Naive thymus-derived CD4-positive, alpha-beta T cell (primary cell): Measurements from ENCODE around the gene PTCD3. TPM values are rescaled to one million over a fixed set of nuclear protein-coding genes. Genes with fewer than 3 reads are reported as not detected.

ENCODE experiments used
- ATAC-seq: fragments of 150-1000 bp; cut with Tn5 transposase; 2 replicates; pipeline ENCODE4 v1.10.0; 2021; ENCODE audit warnings: mild to moderate bottlenecking, moderate library complexity
- CTCF ChIA-PET: fragments of 350-600 bp; sonication (Branson Sonifier 250); formaldehyde crosslinking; loops from one replicate; lab custom pipeline; 2021; ENCODE audit warnings: antibody characterized with exemption; lab: Charles Lee
- POLR2A ChIA-PET: fragments of 350-600 bp; sonication (Branson Sonifier 250); formaldehyde crosslinking; loops from one replicate; lab custom pipeline; 2021; ENCODE audit warnings: antibody characterized with exemption, inconsistent platforms; lab: Charles Lee
- DNase-seq, 9 donors: peaks; one replicate each; pipeline versions ENCODE4 v3.0.0 to v3.0.0-alpha.2; 2020 to 2022; ENCODE audit warnings: mixed read lengths in 1 of 9
- H3K27ac ChIP-seq: one replicate; pipeline ENCODE4 v1.7.0; 2013; ENCODE audit warnings: mild to moderate bottlenecking, low read depth, low read length, moderate library complexity
- H3K27me3 ChIP-seq, 2 donors: one replicate each; pipeline ENCODE4 v1.7.0; 2013; ENCODE audit warnings: low read length in 2 of 2, mild to moderate bottlenecking in 2 of 2, moderate library complexity in 2 of 2; ENCODE audit not compliant: control insufficient read depth in 2 of 2, insufficient read depth in 2 of 2
- H3K36me3 ChIP-seq, 3 experiments: 1 replicate in 2 of 3; 2 replicates in 1 of 3; pipeline ENCODE4 v1.7.0; 2013; ENCODE audit warnings: low read length in 3 of 3, mild to moderate bottlenecking in 3 of 3, moderate library complexity in 1 of 3; ENCODE audit not compliant: insufficient read depth in 3 of 3, control insufficient read depth in 2 of 3
- H3K4me1 ChIP-seq, 2 donors: one replicate each; pipeline ENCODE4 v1.7.0; 2013; ENCODE audit warnings: low read length in 2 of 2, mild to moderate bottlenecking in 2 of 2, moderate library complexity in 1 of 2; ENCODE audit not compliant: control insufficient read depth in 2 of 2, insufficient read depth in 2 of 2
- H3K4me3 ChIP-seq: 2 replicates; pipeline ENCODE4 v1.7.0; 2013; ENCODE audit warnings: mild to moderate bottlenecking, low read length
- H3K9me3 ChIP-seq, 3 experiments: 1 replicate in 2 of 3; 2 replicates in 1 of 3; pipeline ENCODE4 v1.7.0; 2013; ENCODE audit warnings: low read length in 3 of 3; ENCODE audit not compliant: control insufficient read depth in 2 of 3
- H3K27ac Mint-ChIP-seq, 9 donors: one replicate each; pipeline ENCODE4 v1.8.0; 2020 to 2022; ENCODE audit warnings: mixed read lengths in 9 of 9, mild to moderate bottlenecking in 8 of 9, moderate library complexity in 5 of 9, inconsistent platforms in 2 of 9
- H3K27me3 Mint-ChIP-seq, 5 donors: one replicate each; pipeline ENCODE4 v1.8.0; 2021 to 2022; ENCODE audit warnings: mixed read lengths in 5 of 5, mild to moderate bottlenecking in 1 of 5
- H3K36me3 Mint-ChIP-seq, 5 donors: one replicate each; pipeline ENCODE4 v1.8.0; 2020 to 2022; ENCODE audit warnings: mixed read lengths in 5 of 5, mild to moderate bottlenecking in 3 of 5, inconsistent platforms in 1 of 5
- H3K4me1 Mint-ChIP-seq, 7 donors: one replicate each; pipeline ENCODE4 v1.8.0; 2020 to 2022; ENCODE audit warnings: mixed read lengths in 7 of 7, mild to moderate bottlenecking in 3 of 7, inconsistent platforms in 1 of 7
- H3K4me3 Mint-ChIP-seq, 10 donors: one replicate each; pipeline ENCODE4 v1.8.0; 2020 to 2022; ENCODE audit warnings: mild to moderate bottlenecking in 10 of 10, mixed read lengths in 10 of 10, moderate library complexity in 6 of 10, inconsistent platforms in 2 of 10
- H3K9me3 Mint-ChIP-seq, 11 donors: one replicate each; pipeline ENCODE4 v1.8.0; 2020 to 2022; ENCODE audit warnings: mixed read lengths in 11 of 11, mild to moderate bottlenecking in 4 of 11, inconsistent platforms in 1 of 11, moderate library complexity in 1 of 11
- intact Hi-C, 2 donors: fragments of 100-400 bp; cut with micrococcal nuclease; formaldehyde crosslinking; loops; one replicate each; pipeline ENCODE4 v1.15.1; 2023
- polyA plus RNA-seq, 2 donors: library from polyadenylated mRNA; unstranded; fragments of 300-500 nt; fragmentation: Illumina TruSeq; gene quantifications; one replicate each; pipeline ENCODE4 v1.2.3, GENCODE V29; 2021
- total RNA-seq, 6 experiments: library from RNA in 5 of 6; stranded (reverse) in 5 of 6; gene quantifications; 1 replicate in 5 of 6; 2 replicates in 1 of 6; pipeline ENCODE4 v1.2.3 and lab custom pipeline; 2021 to 2026

Gene PTCD3
- total and polyA plus RNA-seq, 7 experiments from 2014 or later: 47.5 to 207 (median 150) TPM

- no peaks in the 10 kb centered on the region for H3K9me3 Mint-ChIP-seq
- H3K4me3 Mint-ChIP-seq: no peak overlapping the region
- no peaks in the 10 kb centered on the region for H3K4me1 Mint-ChIP-seq
- intact Hi-C loops: no loop called here
- ChIA-PET CTCF (interaction anchor here (0.7 kb wide), 1 partner anchor 289 kb away, joined by 4 read pairs; no protein-coding TSS in a partner anchor), POLR2A (no interaction called here)
- H3K27ac Mint-ChIP-seq: no peak overlapping the region
- ATAC-seq: no peak
- Histone ChIP-seq H3K4me1 (no peaks in the 10 kb centered on the region), H3K36me3 (peaks cover 9 to 84% (median 20%) of the 10 kb centered on the region in 3 experiments), H3K9me3 (no peaks in the 10 kb centered on the region), H3K4me3 (no peak overlapping the region), H3K27me3 (no peaks in the 10 kb centered on the region), H3K27ac (no peak overlapping the region)
- no peaks in the 10 kb centered on the region for H3K27me3 Mint-ChIP-seq
- DNase-seq: no peak
- H3K36me3 Mint-ChIP-seq: peaks cover 0 to 42% (median 18%) of the 10 kb centered on the region in 5 donors
Observed at GRCh38 chr2:86160156-86160952, 54.3 kb downstream of the PTCD3 start.

GRCh38 chr2:86170449-86170848 is 64.4 kb downstream of the PTCD3 start:
- Histone ChIP-seq H3K27ac (no peak overlapping the region), H3K9me3 (no peaks in the 10 kb centered on the region), H3K27me3 (no peaks in the 10 kb centered on the region), H3K36me3 (peaks cover 12 to 60% (median 13%) of the 10 kb centered on the region in 3 experiments), H3K4me3 (no peak overlapping the region), H3K4me1 (no peaks in the 10 kb centered on the region)
- no peak overlapping the region for H3K4me3 Mint-ChIP-seq
- no peaks in the 10 kb centered on the region for H3K27me3 Mint-ChIP-seq
- ChIA-PET POLR2A (interaction anchor here (0.9 kb wide), 1 partner anchor 15 kb away, joined by 4 read pairs; no protein-coding TSS in a partner anchor), CTCF (interaction anchor here (0.7 kb wide), 1 partner anchor 9 kb away, joined by 3 read pairs; no protein-coding TSS in a partner anchor)
- intact Hi-C loops: loop anchor here in 1 of 2 donors (2.0 kb wide), 1 partner anchor 14 kb away; no protein-coding TSS in a partner anchor
- H3K4me1 Mint-ChIP-seq: peaks cover 2 to 23% (median 19%) of the 10 kb centered on the region in 7 donors
- ATAC-seq (no peak), DNase-seq (no peak)
- H3K27ac Mint-ChIP-seq: peak overlapping the region in 3 of 9 donors; percentile 4 to 73 (median 43)
- H3K9me3 Mint-ChIP-seq: peaks cover 0 to 3% (median 0%) of the 10 kb centered on the region in 11 donors
- H3K36me3 Mint-ChIP-seq: peaks cover 8 to 52% (median 36%) of the 10 kb centered on the region in 5 donors

- POLR2A ChIA-PET: interaction anchor here (0.9 kb wide), 1 partner anchor 14 kb away, joined by 4 read pairs; no protein-coding TSS in a partner anchor
- H3K36me3 ChIP-seq: peaks cover 12 to 61% (median 13%) of the 10 kb centered on the region in 3 experiments
- H3K36me3 Mint-ChIP-seq: peaks cover 10 to 56% (median 42%) of the 10 kb centered on the region in 5 donors
Observed at GRCh38 chr2:86171295-86171694, 65.3 kb downstream of the PTCD3 start.

GRCh38 chr2:86172610-86173009 is 66.6 kb downstream of the PTCD3 start:
- Mint-ChIP-seq H3K4me1 (peaks cover 13 to 36% (median 30%) of the 10 kb centered on the region in 7 donors), H3K27ac (peak overlapping the region in 6 of 9 donors; percentile 41 to 65 (median 52)), H3K4me3 (no peak overlapping the region), H3K36me3 (peaks cover 9 to 58% (median 40%) of the 10 kb centered on the region in 5 donors), H3K9me3 (peaks cover 0 to 3% (median 0%) of the 10 kb centered on the region in 11 donors), H3K27me3 (no peaks in the 10 kb centered on the region)
- intact Hi-C loops: no loop called here
- DNase-seq (no peak), ATAC-seq (no peak)
- CTCF ChIA-PET: no interaction called here
- Histone ChIP-seq H3K27ac (no peak overlapping the region), H3K4me1 (no peaks in the 10 kb centered on the region), H3K9me3 (no peaks in the 10 kb centered on the region), H3K36me3 (peaks cover 8 to 65% (median 12%) of the 10 kb centered on the region in 3 experiments), H3K4me3 (no peak overlapping the region), H3K27me3 (no peaks in the 10 kb centered on the region)
- POLR2A ChIA-PET: no interaction called here

More at GRCh38 chr2:86171295-86171694, 65.3 kb downstream of the PTCD3 start:
- Mint-ChIP-seq H3K27ac (peak overlapping the region in 1 of 9 donors; percentile 12), H3K4me1 (peaks cover 10 to 31% (median 28%) of the 10 kb centered on the region in 7 donors), H3K27me3 (no peaks in the 10 kb centered on the region), H3K4me3 (no peak overlapping the region), H3K9me3 (peaks cover 0 to 3% (median 0%) of the 10 kb centered on the region in 11 donors)
- no peak overlapping the region for H3K27ac ChIP-seq
- no peaks in the 10 kb centered on the region for H3K9me3 ChIP-seq
- no peaks in the 10 kb centered on the region for H3K27me3 ChIP-seq
- CTCF ChIA-PET: no interaction called here
- H3K4me1 ChIP-seq: no peaks in the 10 kb centered on the region
- intact Hi-C loops: loop anchor here in 1 of 2 donors (2.0 kb wide), 1 partner anchor 14 kb away; no protein-coding TSS in a partner anchor
- DNase-seq (no peak), ATAC-seq (no peak)
- no peak overlapping the region for H3K4me3 ChIP-seq

GRCh38 chr2:86174445-86174844 is 68.4 kb downstream of the PTCD3 start:
- H3K4me1 Mint-ChIP-seq: peaks cover 13 to 37% (median 29%) of the 10 kb centered on the region in 7 donors
- DNase-seq (no peak), ATAC-seq (no peak)
- Histone ChIP-seq H3K27ac (no peak overlapping the region), H3K36me3 (peaks cover 7 to 70% (median 16%) of the 10 kb centered on the region in 3 experiments), H3K4me3 (no peak overlapping the region), H3K27me3 (no peaks in the 10 kb centered on the region), H3K4me1 (no peaks in the 10 kb centered on the region), H3K9me3 (no peaks in the 10 kb centered on the region)
- peak overlapping the region in 4 of 9 donors; percentile 17 to 38 (median 29) for H3K27ac Mint-ChIP-seq
- ChIA-PET CTCF (no interaction called here), POLR2A (no interaction called here)
- peaks cover 5 to 51% (median 28%) of the 10 kb centered on the region in 5 donors for H3K36me3 Mint-ChIP-seq
- intact Hi-C loops: no loop called here
- no peak overlapping the region for H3K4me3 Mint-ChIP-seq
- H3K9me3 Mint-ChIP-seq: no peaks in the 10 kb centered on the region
- no peaks in the 10 kb centered on the region for H3K27me3 Mint-ChIP-seq

- ChIA-PET POLR2A (interaction anchor here (1.2 kb wide), 1 partner anchor 10 kb away, joined by 6 read pairs; no protein-coding TSS in a partner anchor), CTCF (interaction anchor here (0.6 kb wide), 1 partner anchor 297 kb away, joined by 4 read pairs; no protein-coding TSS in a partner anchor)
- H3K36me3 Mint-ChIP-seq: peaks cover 5 to 54% (median 30%) of the 10 kb centered on the region in 5 donors
- no peak for DNase-seq
- H3K27me3 ChIP-seq: no peaks in the 10 kb centered on the region
- no peak overlapping the region for H3K27ac ChIP-seq
- no peaks in the 10 kb centered on the region for H3K9me3 Mint-ChIP-seq
- H3K36me3 ChIP-seq: peaks cover 4 to 59% (median 16%) of the 10 kb centered on the region in 3 experiments
- peaks cover 13 to 42% (median 31%) of the 10 kb centered on the region in 7 donors for H3K4me1 Mint-ChIP-seq
- no peaks in the 10 kb centered on the region for H3K4me1 ChIP-seq
- no peak overlapping the region for H3K4me3 Mint-ChIP-seq
- no peaks in the 10 kb centered on the region for H3K27me3 Mint-ChIP-seq
- intact Hi-C loops: no loop called here
- H3K4me3 ChIP-seq: no peak overlapping the region
- no peak for ATAC-seq
- peak overlapping the region in 5 of 9 donors; percentile 34 to 57 (median 49) for H3K27ac Mint-ChIP-seq
- no peaks in the 10 kb centered on the region for H3K9me3 ChIP-seq
Observed at GRCh38 chr2:86175828-86176227, 69.8 kb downstream of the PTCD3 start.
